Left colon (tissue), 2 donors: Measurements from ENCODE around the gene NOTUM. TPM values are rescaled to one million over a fixed set of nuclear protein-coding genes. Genes with fewer than 3 reads are reported as not detected.

Source experiments
- ATAC-seq: fragments of 200-7000 bp; cut with Tn5 transposase; one replicate; pipeline ENCODE4 v1.9.1; 2020; ENCODE audit warnings: mild to moderate bottlenecking, moderate library complexity
- DNase-seq, 2 donors: peaks; one replicate each; pipeline ENCODE4 v3.0.0-alpha.2; 2020
- intact Hi-C, 2 donors: fragments of 100-400 bp; cut with DNase I in 1 of 2; cut with micrococcal nuclease in 1 of 2; formaldehyde crosslinking; loops; one replicate each; pipeline versions ENCODE4 v1.11.2 to v1.14.0; 2022; cut with DNase I, micrococcal nuclease
- total RNA-seq, 2 donors: library from RNA; stranded (reverse); fragmentation: NEBNext Ultra II Directional; extraction: Animal tissue kit (Norgen Biotek cat#: 25700); gene quantifications; one replicate each; pipeline ENCODE4 v1.2.1, GENCODE V29; 2021
- donor health status: DM: no; HTN: no; CAD: no.
- donor health status: DM: yes; HTN: yes; CAD: no.

The NOTUM gene
- total RNA-seq, 2 donors from 2014 or later = not detected

DNA sequence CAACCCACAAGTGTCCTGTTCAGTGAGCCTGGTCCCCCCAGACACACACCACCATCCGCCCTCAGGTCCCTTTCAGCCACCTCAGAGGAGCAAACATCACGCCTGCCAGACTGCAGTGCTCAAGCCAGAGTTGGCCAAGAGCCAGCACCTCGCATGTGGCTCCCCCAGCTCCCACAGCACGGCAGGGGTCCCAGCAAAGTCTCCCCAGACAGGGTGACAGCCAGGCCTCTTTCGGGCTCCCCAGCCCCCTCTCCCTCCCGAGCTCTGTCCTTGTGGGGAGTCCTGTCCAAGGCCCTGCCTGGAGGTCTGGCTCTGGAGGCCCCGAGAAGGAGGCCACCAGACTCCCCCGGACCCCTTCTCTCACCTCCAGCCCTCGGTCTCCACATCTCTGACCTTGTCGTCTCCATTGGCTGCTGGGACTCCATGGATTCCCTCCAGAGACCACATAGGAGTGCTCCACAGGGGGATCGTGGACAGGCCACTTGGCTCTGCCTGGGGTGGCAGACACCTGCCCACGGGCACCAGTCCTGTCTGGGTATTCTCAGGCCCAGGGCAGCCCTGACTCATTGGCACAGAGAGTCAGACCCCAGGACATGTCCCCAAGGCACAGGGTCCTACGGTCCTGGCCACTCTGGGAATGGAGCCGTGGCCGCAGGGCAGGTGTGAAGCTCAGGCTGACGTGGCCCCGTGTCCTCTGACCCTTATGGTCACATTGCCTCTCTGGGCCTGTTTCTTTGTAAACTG, 12.2 kb downstream of the NOTUM start:
- ATAC-seq = no peak
- intact Hi-C loops = no loop called here
- no peak for DNase-seq

DNA sequence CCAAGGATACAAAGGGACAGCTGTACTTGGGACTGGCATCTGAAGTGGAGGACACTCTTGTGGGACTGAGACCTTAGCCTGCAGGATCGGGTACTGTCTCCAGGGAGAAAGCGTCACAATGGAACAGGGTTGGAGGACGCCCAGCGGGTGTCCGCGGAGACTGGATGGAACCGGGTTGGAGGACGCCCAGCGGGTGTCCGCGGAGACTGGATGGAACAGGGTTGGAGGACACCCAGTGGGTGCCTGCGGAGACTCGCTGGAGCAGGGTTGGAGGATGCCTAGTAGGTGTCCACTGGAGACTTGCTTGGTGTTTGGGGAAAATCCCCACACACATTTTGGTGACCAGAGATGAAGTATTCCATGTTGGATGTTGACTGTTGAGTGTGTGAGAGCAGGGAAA, 13.8 kb downstream of the NOTUM start, which contains the start of gene MYADML2:
TSS of gene MYADML2 (minus strand) at position 45 of the 400 bp plus-strand sequence. CDS start 5,492 bp downstream, outside the sequence.
- ATAC-seq (no peak), DNase-seq (no peak)
- intact Hi-C loops = no loop called here

DNA sequence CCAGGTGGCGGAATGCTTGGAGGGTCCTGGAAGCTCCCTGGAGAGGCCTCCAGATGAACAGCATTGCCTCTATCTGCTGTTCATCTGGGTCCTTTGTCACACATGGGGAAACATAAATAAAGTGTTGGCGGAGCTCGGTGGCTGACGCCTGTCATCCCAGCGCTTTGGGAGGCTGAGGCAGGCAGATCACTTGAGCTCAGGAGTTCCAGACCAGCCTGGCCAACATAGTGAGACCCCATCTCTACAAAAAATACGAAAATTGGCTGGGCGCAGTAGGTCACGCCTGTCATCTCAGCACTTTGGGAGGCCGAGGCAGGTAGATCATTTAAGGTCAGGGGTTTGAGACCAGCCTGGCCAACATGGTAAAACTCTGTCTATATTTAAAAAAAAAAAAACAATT, 16.1 kb downstream of the NOTUM start:
- no peak for ATAC-seq
- DNase-seq = no peak
- intact Hi-C loops = no loop called here

DNA sequence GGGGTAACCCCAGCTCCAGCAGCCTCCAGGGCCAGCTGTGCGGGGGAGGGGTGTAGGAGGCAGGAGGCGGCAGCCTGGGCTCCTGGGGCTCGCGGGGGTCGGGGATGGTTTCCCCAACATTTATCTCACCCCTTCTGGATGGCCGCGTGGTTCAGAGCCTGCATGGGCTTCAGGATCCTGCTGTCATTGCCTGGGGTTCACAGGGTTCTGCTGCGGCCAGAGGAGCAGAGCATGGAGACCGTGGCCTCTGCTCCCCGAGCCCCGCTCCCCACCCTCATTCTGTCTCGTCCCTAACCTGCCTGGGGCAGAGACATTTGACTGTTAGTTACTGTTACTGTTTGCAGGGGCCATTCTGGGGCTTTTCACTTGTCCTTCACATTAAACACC, 18.8 kb downstream of the NOTUM start:
- DNase-seq (no peak), ATAC-seq (no peak)
- intact Hi-C loops = no loop called here

DNA sequence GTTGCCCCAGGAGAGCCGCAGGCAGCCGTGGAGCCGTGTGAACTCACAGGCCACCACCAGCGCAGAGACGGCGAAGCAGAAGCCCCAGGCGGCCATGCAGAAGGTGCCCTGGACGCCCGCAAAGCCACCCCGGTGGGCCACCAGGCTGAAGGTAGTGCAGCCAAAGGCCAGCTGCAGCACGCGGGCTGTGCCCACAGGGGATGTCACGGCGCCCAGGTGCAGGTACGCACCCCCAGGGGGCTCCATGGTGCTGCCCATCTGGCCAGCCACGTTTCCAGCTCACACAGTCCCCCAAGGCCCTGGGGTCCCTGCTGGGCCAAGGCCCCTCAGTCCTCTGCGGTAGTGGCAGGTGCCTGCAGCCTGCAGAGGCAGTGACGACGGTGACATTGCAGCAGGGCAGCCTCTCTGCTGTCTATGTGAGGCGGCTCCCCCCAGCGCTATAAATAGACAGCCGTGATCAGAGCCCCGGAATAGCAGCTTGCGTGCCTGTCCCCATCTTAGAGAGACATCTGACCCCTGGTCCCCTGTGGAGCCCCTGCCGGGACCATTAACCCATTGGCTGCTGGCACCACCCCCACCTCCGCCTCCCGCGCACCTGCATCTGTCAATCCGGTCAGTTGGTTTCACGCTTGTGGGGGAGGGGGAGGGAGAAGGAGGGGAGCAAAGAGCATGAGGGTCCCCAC, 19.4 kb downstream of the NOTUM start:
- ATAC-seq (no peak), DNase-seq (no peak)
- intact Hi-C loops = no loop called here

DNA sequence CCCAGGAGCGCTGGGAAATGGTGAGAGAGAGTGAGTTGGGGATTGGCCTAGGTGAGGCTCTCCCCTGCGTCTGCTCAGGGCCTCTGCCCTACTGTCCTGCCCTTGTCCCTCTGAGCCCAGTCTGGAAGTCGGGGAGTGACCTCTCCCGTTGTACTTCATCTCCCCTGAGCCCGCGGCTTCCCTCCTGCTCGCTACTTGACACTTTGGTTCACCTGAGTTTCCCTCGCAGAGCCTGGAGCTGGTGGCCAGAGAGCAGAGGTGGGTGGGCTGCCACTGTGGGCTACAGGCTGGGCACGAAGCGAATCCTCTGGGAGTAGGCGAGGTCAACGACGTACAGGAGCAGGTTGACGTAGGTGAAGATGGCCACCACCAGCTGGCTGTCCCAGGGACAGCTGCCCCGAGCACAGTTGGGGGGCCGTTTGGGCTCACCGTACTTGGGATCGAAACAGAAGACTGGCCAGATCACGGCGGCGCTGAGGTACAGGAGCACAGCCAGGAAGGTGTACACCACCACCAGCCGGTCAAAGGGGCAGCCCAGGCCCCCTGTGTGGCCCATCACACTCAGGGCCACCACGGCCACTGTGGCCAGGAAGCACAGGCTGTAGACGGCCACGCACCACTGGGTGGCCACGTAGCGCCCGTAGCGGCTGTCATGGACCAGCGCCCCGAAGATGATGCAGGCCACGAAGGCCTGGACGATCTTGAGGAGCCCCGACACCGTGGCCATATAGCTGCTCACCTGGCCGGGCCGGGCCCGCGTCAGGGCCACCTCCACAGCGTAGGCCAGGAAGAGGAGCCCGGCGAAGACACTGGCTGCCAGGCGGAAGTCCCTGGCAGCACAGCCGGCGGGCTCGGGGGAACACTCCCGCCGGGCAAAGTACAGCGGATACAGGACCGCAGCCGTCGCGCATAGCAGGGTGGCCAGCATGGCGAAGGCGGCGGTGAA, 20.2 kb downstream of the NOTUM start:
- intact Hi-C loops = no loop called here
- peak; percentile 63 for ATAC-seq
- DNase-seq = peak in 1 of 2 donors; percentile 53

DNA sequence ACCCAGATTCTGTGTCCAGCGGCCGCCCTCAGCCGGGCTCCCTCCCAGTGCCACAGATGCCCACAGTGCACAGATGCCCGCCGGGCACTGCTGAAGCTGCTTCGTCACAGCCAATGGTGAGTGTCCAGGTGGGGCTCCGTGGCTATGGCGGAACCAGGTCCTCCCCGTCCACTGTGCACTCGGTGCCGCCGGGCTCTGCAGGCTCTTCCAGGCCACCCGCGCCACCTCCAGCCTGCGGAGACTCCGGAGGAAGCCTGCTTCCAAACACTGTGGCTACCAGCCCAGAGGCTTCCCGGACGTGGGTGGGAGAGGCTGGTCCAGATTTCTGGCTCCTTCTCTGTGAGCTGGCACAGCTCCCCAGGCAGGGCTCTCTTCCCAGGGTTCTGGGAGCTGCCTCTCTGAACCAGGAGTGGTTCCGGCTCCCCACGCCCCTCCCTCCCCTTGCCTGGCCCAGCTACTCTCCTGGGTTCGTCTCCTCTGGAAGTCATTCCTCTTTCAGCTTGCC, 21.1 kb downstream of the NOTUM start:
- no peak for ATAC-seq
- no peak for DNase-seq
- intact Hi-C loops = no loop called here

DNA sequence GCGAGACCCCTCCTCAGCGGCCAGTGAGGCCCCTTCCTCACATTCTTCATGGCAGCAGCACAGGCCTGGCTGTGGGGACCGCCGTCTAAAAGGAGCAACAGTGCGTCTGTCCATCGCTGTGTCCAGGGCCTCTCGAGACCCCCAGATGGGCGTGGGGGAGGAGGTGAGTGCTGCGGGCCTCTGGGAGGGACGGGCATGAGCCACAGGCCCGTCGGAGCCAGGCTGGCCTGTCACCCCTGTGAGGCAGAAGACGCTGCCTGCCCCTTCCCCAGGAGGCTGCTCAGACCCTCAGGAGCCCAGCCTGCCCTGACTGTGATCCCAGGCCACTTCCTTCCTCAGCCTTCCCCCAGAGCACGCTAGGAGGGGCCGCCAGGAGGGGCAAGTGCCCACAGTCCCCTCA, 21.8 kb downstream of the NOTUM start:
- intact Hi-C loops = no loop called here
- no peak for ATAC-seq
- DNase-seq = no peak

DNA sequence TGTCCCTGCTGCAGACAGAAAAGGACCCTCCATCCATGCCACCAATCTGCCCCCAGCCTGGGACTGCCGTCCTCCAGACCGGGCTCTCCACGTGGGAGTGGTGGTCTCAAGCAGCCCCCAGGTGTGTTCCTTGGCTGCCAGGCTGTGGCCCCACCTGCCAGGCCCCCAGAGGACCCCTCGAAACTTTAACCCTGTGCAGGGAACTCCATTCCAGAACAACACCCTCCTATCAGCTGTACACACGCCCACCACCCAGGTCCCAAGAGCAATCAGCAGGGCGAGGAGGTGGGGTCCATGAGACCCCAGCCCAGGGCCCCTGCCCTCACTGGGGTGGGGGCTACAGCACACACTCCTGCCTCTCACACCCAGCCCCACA, 25.3 kb downstream of the NOTUM start:
- no peak for ATAC-seq
- intact Hi-C loops = no loop called here
- DNase-seq = no peak

DNA sequence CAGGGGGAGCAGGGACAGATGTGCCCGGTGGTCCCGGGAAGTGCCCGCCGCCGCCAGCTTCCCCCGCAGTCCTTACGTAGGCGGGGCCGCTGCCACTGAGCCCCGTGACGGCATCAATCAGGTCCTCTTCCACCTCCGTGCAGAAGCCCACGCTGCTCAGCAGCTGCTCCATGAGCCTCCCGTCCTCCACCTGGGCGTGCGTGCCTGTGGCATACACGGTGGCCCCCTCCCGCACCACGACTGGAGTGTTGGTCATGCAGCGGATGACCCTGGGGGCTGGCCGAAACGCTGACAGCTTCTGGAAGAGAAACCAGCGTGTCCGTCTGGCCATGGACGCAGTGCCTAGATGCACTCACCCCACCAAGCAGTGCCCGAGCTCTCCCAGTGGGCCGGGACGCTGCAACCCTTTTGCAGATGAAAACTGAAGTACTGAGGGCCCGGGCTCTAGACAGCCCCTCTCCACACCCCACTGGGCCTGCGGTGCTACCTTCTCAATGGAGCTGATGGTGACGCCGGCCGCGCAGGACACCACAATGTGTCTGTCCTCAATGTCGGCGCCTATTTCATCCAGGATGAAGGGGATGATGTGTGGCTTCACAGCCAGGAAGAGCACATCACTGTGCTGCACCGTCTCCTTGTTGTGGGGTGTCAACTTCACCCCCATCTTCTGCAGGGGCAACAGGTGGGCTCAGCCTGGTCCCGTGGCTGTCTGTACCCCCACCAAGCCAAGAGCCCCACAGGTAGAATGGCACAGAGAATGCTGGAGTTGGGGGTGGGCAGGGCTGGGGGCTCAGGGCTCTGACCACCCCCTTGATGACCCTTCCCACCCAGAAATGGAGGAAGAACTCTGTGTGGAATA, 25.9 kb downstream of the NOTUM start:
- ATAC-seq (no peak), DNase-seq (no peak)
- intact Hi-C loops = no loop called here

DNA sequence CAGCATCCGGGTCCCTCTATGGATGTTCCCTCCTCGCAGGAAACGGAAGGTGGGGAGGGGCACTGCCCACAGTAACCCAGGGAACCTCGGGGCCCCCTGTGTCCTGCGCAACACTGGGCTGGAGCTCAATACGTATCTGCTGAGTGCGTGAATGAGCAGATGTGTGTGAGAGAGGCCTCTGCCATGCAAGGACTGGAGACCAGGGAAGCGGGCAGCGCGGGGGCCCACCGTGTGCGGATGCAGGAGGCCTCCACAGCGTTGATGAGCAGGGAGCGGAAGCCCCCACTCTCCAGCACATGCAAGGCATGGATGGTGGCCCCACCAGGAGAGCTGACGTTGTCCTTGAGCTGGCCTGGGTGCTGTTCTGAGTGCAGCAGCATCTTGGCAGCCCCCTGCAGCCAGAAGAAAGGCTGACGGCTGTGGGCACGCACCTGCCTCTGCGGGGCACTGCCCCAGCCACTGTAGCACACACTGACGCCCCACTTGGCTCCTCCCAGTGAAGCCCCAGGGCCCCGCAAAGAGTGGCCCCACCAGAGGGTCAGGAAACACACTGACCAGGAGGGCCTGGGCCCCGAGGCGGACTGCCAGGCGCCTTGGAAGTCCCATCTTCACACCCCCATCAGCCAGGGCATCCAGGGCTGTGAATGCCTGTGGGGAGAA, 26.8 kb downstream of the NOTUM start:
- ATAC-seq = no peak
- DNase-seq = peak in 1 of 2 donors; percentile 23
- intact Hi-C loops = no loop called here

DNA sequence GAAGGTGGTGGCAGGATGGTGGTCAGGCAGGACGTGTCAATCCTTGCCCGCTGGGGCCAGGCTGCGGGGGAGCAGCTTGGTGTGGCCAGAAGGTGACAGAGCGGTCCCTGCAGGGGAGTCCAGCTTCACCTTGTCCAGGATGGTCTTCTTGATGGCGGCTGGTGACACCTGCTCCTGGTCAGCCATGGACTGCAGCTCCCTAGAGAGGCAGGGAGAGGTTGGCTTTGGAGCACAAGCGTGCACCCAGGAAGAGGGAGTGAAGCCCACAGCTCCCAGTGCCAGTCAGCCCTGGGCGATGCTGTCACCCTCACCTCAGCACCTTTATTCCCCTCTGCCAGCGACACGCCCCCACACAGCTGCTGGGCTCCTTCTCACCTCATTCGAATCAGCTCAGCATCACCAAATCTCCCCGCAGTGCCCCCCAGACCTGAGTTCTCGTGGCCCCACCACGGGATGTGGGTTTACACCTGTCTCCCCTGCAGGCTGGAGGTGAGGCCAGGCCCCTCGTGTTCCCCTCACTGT, 27.7 kb downstream of the NOTUM start:
- ATAC-seq (no peak), DNase-seq (no peak)
- intact Hi-C loops = no loop called here

DNA sequence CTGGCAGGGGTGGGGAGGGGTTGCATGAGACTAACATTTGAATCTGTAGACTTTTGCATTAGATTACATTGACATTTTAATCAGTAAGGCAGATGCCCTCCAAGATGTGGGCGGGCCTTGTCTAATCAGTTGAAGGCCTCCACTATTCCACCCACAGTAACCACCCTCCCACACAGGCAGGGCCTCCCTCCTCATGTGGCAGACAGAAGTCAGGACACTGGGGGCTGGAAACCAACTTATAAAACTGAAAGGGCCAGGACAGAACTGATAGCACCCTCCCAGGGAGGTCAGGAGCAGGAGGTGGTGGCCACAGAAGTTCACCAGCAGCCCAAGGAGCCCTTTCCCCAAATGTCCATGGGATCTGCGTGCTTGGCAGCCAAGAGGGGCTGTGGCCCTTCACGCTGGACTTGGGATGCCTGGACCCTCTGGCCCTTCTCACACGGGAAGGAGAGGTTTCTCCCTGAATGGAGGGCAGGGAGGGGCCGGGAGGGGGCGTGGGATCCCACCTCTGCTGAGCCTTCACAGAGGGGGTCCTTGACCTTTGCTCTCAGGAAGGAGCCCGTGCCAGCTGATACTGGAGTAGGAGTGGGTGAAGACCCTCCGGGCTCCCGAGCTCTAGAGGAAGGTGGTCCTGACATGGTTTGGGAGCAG, 28.5 kb downstream of the NOTUM start:
- intact Hi-C loops = no loop called here
- no peak for ATAC-seq
- DNase-seq = peak in 1 of 2 donors; percentile 22

DNA sequence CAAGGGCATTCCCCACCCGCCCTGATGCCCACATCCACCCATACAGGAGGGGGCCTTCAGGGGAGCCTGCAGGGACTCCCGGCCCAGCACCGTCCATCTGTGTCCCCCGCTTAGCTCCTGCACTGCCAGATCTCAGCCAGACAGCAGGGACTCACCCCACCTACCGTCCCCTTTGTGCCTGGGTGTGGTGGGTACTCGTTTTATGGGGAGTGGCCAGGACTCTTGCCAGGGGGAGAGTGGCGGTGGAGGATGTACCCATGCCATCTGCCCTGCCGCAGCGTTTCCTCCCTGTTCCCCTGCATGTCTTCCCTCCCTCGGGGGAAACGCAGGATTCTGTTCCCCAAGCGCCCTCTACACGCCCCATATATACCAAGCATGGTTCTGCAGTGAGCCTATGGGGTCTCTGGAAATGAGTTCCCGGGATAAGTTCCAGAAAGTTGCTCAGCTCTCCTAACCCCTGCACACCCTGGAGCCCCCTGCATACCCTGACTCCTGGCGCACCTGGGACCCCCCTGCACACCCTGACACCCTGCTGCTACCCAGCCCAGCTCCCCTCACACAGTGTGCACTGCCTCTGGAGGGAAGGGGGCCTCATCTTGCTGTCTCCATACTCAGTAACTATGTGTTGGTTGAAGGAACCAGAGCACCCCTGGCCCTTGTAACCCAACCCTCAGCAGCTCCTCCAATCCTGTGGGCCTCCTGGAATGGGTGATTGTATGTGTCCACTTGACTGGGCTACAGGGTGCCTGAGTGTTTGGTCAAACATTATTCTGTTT, 29.2 kb downstream of the NOTUM start:
- ATAC-seq (peak; percentile 6), DNase-seq (peak in 1 of 2 donors; percentile 29)
- intact Hi-C loops = no loop called here

DNA sequence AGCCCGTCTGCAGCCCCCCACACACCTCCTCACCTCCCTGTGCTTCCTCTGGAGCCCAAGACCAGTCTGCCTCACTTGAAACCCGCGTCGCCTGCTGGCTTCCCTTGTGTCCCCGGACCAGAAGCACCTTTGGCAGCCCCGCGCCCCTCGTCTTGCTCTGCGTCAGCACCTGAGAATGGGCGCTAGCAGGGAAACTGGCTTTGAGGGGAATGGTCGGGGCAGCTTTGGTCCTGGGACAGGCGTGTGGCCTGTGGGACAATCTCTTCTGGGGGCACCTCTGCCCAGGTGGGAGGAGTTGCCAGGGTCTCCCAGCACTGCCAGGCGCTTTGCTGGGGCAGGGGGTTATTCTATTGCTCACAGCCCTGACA, 29.8 kb downstream of the NOTUM start:
- ATAC-seq (no peak), DNase-seq (no peak)
- intact Hi-C loops = no loop called here
